SU-DHL-6 (cell line): Measurements from ENCODE around the gene CLDN9.

ENCODE experiments used
- H2AFZ ChIP-seq: fragments of 200-600 bp; sonication (generic); 2 replicates; pipeline ENCODE4 v1.6.1; 2014; ENCODE audit warnings: low read depth, mild to moderate bottlenecking, moderate library complexity, mixed read lengths, antibody characterized with exemption, low read length; ENCODE audit not compliant: severe bottlenecking
- H3F3A ChIP-seq: fragments of 200-600 bp; shearing (Covaris generic); 2 replicates; pipeline ENCODE4 v1.6.0; 2016; ENCODE audit warnings: antibody characterized with exemption, mild to moderate bottlenecking; ENCODE audit not compliant: insufficient read depth
- H3K27ac ChIP-seq: fragments of 200-600 bp; sonication (generic); 2 replicates; pipeline ENCODE4 v1.5.1; 2016; ENCODE audit warnings: low read depth, mild to moderate bottlenecking, low read length, moderate library complexity, mixed read lengths
- H3K27me3 ChIP-seq: fragments of 200-600 bp; sonication (generic), shearing (Covaris generic); 2 replicates; pipeline ENCODE4 v1.6.0; 2014; ENCODE audit warnings: mild to moderate bottlenecking, low read length
- H3K36me3 ChIP-seq: fragments of 200-600 bp; sonication (generic); 2 replicates; pipeline ENCODE4 v1.6.1; 2014; ENCODE audit warnings: mild to moderate bottlenecking, low read length, mixed read lengths
- H3K4me2 ChIP-seq: fragments of 300-600, 200-600 bp; shearing (Covaris generic), sonication (generic); 2 replicates; pipeline ENCODE4 v1.6.0; 2014; ENCODE audit warnings: low read length, low read depth, mild to moderate bottlenecking; ENCODE audit not compliant: poor library complexity, severe bottlenecking
- H3K4me3 ChIP-seq: fragments of 200-600 bp; sonication (generic); 2 replicates; pipeline ENCODE4 v1.5.1; 2014; ENCODE audit warnings: antibody characterized with exemption, low read length, mild to moderate bottlenecking, mixed read lengths; ENCODE audit not compliant: insufficient read depth, poor library complexity, severe bottlenecking
- H3K79me2 ChIP-seq: fragments of 200-600 bp; sonication (generic); 2 replicates; pipeline ENCODE4 v1.6.1; 2014; ENCODE audit warnings: mild to moderate bottlenecking, low read length, moderate library complexity; ENCODE audit not compliant: insufficient read depth
- H3K9ac ChIP-seq: fragments of 200-600 bp; sonication (generic); 2 replicates; pipeline ENCODE4 v1.7.0; 2014; ENCODE audit warnings: mild to moderate bottlenecking, low read length
- H3K9me2 ChIP-seq: fragments of 200-600 bp; sonication (generic); replicated peaks from 2 replicates; pipeline ENCODE4 v1.6.1; 2014; ENCODE audit warnings: low read length; ENCODE audit not compliant: insufficient read depth
- H3K9me3 ChIP-seq: fragments of 200-600 bp; sonication (generic); 2 replicates; pipeline ENCODE4 v1.6.1; 2014; ENCODE audit warnings: low read length, mixed read lengths; ENCODE audit not compliant: insufficient read depth
- H4K20me1 ChIP-seq: fragments of 200-600 bp; sonication (generic); 2 replicates; pipeline ENCODE4 v1.6.1; 2014; ENCODE audit warnings: low read depth, mild to moderate bottlenecking, antibody characterized with exemption, low read length, moderate library complexity, mixed read lengths
- EZH2phosphoT487 ChIP-seq: fragments of 200-600 bp; sonication (generic), shearing (Covaris generic); conservative IDR thresholded peaks from 2 replicates; pipeline ENCODE4 v1.6.1; 2018; ENCODE audit warnings: mild to moderate bottlenecking, antibody characterized with exemption, low read length, moderate library complexity, mixed read lengths
- TF ChIP-seq, protein P1 (sequence below): fragments of 200-600 bp; sonication (generic); IDR thresholded peaks from one replicate; pipeline ENCODE4 v1.5.1; 2017; ENCODE audit warnings: antibody characterized with exemption, mild to moderate bottlenecking, low read length, moderate library complexity; ENCODE audit not compliant: insufficient read depth, poor library complexity, severe bottlenecking

CLDN9 gene

DNA sequence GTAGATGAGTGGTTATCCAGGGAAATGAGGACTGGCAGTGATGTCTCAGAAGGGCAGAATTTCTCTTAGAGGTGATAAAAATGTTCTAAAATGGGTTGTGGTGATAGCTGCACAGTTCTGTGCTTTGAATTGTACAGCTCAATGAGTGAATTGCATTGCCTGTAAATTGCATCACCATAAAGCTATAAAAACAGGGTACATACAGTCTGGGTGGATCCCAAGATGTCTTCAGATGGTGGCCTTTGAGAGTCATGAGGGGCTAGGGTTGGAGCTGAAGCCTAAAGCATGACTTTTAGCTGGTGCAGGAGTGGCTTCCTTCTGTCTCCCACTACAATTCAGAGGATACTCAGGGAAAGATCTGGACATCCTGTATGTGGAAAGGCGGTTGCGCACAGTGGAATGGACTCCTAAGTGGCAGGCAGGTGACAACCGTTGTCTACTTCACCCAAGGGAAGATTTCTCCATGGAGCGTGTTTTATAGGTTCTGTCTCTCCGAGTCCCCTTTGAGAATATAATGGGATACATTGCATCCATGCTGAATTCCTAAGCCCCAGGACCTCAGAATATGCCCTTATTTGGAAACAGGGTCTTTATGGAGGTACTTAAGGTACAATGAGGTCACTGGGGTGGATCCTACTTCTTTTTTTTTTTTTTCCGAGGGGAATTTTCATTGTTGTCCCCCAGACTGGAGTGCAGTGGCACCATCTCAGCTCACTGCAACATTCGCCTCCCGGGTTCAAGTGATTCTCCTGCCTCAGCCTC, 51.1 kb downstream of the CLDN9 start:
- no peaks in the 10 kb centered on the region for H3K27me3 ChIP-seq
- no peak overlapping the region for H2AFZ ChIP-seq
- H3K9ac ChIP-seq, result no peak overlapping the region
- H3F3A ChIP-seq, result 0 out of 2 replicates have a peak, but pooled peaks cover 4% of the 10 kb centered on the region
- H3K4me2 ChIP-seq, result no peak overlapping the region
- no peaks in the 10 kb centered on the region for H3K36me3 ChIP-seq
- H3K79me2 ChIP-seq, result no peaks in the 10 kb centered on the region
- H3K9me2 ChIP-seq, result no peaks in the 10 kb centered on the region
- no peaks in the 10 kb centered on the region for H3K9me3 ChIP-seq
- TF ChIP-seq EZH2phosphoT487, result no peak
- TF ChIP-seq, protein P1, sequence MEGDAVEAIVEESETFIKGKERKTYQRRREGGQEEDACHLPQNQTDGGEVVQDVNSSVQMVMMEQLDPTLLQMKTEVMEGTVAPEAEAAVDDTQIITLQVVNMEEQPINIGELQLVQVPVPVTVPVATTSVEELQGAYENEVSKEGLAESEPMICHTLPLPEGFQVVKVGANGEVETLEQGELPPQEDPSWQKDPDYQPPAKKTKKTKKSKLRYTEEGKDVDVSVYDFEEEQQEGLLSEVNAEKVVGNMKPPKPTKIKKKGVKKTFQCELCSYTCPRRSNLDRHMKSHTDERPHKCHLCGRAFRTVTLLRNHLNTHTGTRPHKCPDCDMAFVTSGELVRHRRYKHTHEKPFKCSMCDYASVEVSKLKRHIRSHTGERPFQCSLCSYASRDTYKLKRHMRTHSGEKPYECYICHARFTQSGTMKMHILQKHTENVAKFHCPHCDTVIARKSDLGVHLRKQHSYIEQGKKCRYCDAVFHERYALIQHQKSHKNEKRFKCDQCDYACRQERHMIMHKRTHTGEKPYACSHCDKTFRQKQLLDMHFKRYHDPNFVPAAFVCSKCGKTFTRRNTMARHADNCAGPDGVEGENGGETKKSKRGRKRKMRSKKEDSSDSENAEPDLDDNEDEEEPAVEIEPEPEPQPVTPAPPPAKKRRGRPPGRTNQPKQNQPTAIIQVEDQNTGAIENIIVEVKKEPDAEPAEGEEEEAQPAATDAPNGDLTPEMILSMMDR, result no peak
- no peaks in the 10 kb centered on the region for H4K20me1 ChIP-seq
- no peak overlapping the region for H3K4me3 ChIP-seq
- no peak overlapping the region for H3K27ac ChIP-seq
